SKM-1 (cell line): Measurements from ENCODE around the gene PDP2.

Source experiments
- DNase-seq: peaks from one replicate; lab custom pipeline; 2025; ENCODE audit not compliant: unreplicated experiment; lab: John Stamatoyannopoulos, UW

PDP2 gene

DNA sequence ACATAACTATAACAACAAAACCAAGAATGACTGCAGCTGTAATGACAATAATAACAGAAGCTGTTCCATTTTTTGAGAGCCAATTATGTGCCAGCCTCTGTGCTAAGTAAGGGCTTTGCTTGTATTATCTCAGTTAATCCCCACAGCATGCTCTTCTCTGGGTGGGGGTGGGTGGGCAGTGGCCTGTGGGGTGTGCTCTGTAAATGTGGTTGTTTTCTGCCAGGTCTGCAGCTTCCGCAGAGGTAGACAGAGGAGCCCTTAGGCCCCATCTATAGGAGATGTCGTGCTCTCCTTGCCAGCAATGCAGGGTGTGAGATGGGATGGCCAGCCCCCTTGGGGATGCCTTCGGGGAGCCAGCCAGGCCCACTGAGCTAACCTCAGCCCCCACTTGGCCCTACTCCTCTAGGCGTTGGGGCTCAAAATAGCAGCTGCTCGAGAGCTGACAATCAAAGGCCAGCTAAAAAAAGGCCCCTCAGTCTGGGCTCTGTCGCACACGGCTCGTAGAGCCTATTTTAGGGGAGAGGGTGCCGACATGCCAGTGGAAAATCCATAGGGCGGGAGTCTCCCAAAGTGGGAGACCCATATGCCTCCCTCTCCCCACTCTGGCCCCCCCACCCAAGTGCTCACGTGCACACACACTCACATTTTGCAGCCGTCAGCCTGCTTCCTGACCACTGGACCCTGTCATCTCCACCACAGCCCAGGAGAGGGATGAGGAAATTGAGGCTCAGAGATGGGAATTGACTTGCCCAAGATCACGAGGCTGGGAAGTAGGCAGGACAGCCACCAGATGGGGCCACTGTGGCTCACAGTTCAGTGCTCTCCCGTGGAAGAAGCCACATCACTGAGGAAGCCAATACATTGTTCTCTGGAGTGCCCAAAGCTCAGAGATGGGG, 22.6 kb downstream of the PDP2 start:
- no peak for DNase-seq

- no peak for DNase-seq
Observed at GRCh38 chr16:66903544-66904427, 23.5 kb downstream of the PDP2 start.

DNA sequence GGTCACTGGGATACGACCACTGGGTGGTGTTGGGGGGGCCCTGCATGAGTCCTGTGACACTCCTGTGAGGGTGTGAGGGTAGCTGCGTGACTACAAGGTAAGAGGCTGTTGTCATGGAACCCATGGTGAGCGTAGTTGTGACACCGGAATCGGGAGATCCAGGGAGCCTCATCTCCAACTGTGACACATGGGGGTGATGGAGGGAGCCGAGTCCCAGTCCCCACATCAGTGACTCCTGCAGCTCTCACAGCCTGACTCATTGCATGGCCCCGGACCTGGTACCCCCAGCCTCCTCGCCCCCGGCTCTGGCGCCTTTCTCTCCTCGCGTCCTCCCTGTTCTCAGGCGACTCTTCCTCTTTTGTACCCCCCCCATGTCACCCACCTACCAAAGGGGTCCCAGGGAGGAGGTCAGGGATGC, 24.1 kb downstream of the PDP2 start:
- no peak for DNase-seq

DNA sequence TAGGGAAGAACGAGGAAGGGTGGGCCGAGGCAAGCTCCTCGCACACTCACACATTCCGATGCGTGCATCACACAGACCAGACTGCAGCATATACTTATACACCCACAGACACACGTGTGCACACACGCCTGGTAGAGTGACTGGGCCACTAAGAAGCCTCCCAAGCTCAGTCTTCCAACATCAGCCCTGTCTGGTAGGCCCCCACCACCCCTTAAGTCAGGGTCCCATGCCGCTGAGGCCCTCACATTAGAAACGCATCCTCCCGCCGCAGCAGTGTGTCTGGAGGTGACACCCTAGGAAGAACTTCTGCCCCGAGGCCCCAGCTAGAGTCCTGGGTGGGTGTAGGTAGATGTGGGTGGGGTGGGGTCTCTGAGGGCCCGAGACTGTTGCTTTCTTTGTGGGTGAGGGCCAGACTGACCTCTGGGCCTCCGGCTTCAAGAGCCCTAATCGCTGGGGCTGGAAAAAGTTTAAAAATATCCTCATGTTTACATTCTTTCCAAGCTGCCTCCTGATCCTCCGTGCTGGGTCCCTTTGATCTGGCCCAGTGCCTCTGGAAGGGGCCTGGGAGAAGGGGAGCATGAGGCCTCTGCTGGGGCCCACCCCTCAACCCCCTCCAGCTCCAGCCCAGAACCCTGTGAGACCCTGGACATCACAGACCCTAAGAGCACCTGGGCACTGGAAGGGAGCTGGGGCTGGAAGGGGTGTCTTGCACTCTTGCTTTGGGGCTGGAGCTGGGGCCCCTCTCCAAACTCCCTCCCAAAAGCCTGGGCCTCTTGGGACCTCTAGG, 24.7 kb downstream of the PDP2 start:
- no peak for DNase-seq

- DNase-seq: no peak
Observed at GRCh38 chr16:66905633-66906539, 25.6 kb downstream of the PDP2 start.

GRCh38 chr16:66906916-66907836, 26.9 kb downstream of the PDP2 start:
- DNase-seq: no peak

- no peak for DNase-seq
Observed at GRCh38 chr16:66908116-66908515, 27.8 kb downstream of the PDP2 start.

GRCh38 chr16:66908762-66909559, 28.6 kb downstream of the PDP2 start:
- no peak for DNase-seq

- DNase-seq: no peak
Observed at GRCh38 chr16:66910175-66910940, 30.0 kb downstream of the PDP2 start.

DNA sequence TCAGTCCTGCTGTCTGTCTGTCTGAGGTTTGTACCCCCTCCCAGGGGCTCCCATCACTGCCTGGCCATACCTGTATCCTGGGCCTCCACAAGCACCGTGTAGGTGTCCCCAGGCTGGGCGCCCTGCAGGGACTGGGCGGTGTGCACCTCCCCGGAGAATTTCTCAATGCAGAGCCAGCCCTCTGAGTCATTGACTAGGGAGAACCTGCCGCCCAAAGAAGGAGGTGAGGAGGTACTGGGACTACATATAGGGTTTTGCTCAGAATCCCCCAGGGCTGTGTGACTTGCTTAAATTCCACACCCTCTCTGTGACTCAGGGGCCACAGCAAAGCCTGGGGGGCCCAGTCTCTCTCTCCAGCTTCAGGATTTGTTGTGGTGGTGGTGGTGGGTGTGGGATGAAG, 30.8 kb downstream of the PDP2 start:
- DNase-seq: no peak

- no peak for DNase-seq
Observed at GRCh38 chr16:66911801-66912200, 31.5 kb downstream of the PDP2 start.

- DNase-seq: no peak
Observed at GRCh38 chr16:66913081-66913480, 32.8 kb downstream of the PDP2 start.

DNA sequence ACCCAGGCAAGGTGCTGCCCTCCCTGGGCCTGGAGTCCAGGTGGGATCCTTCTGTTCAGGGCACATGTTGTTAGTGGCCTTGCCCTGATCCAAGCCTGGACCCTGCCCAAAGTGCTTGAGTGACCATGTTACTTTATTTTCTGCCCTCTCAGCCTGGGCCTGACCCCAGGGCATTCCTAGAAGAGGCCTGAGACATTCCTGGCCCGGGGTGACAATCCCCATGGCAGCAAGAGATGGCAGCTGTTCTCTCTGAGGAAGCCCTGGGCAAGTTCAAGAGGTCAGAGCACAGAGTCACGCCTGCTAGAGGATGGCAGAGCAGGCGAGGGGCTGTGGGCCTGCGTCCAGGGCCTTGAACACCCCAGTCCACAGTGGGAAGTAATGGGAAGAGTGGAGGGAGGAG, 33.4 kb downstream of the PDP2 start:
- no peak for DNase-seq

- no peak for DNase-seq
Observed at GRCh38 chr16:66914541-66914940, 34.2 kb downstream of the PDP2 start.

DNA sequence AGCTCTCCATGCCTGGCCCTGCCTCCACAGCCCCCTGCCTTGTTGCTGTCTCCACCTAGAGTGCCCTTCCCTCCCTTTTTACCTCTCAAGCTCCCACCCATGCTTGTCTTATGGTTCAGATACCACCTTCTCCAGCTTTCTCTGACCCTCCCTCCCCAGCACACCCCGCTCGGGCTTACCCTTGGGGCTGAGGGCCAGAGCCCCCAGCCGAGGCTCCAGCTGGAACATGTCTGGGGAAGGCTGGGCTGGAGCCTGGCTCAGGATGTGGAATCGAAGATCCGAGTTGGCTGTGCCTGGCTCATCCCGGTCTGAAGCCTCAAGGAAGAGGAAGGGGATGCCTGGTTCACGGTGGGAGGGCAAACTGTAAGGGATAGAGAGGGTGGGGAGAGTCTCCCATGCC, 34.7 kb downstream of the PDP2 start:
- DNase-seq: no peak

- DNase-seq: no peak
Observed at GRCh38 chr16:66916518-66916917, 36.2 kb downstream of the PDP2 start.

GRCh38 chr16:66917741-66918140, 37.4 kb downstream of the PDP2 start:
- no peak for DNase-seq

DNA sequence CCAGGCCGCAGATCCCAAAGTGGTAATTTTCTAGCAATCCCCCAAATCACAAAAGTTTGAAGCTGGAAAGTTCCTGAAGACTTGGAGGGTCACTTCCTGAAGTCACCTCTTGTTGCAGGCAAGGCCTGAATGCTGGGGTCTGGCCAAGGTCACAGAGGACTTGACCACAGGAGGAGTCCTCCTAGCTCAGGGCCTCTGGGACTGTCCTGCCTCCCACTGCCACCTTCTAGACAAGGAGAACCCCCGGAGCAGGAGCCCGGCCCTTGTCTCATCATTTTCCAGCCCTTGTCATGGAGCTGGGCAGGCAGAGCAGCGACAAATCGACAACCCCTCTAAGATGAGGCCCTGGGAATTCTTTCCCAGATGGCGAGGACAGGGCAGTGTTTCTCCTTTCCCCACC, 38.0 kb downstream of the PDP2 start:
- DNase-seq: no peak
